H1 (cell line): Measurements from ENCODE around the gene ANK2. TPM values are rescaled to one million over a fixed set of nuclear protein-coding genes. Genes with fewer than 3 reads are reported as not detected.

ENCODE experiments used
- CTCF ChIA-PET: fragments of 300-600 bp; sonication (Branson Sonifier 250); formaldehyde crosslinking; loops from one replicate; lab custom pipeline; 2021; ENCODE audit not compliant: partially characterized antibody; lab: Charles Lee
- POLR2A ChIA-PET: fragments of 300-600 bp; sonication (Branson Sonifier 250); formaldehyde crosslinking; loops from one replicate; lab custom pipeline; 2021; ENCODE audit warnings: inconsistent platforms; ENCODE audit not compliant: partially characterized antibody; lab: Charles Lee
- DNase-seq, 2 experiments: peaks; one replicate each; pipeline versions ENCODE4 v3.0.0 to v3.0.0-alpha.2; 2010 to 2022; ENCODE audit warnings: low spot score in 2 of 2, low read depth in 1 of 2, mixed read lengths in 1 of 2
- FAIRE-seq: peaks from 2 replicates; lab custom pipeline; 2011; peaks lifted over from hg19 to GRCh38; lab: Jason Lieb, UNC
- H2AFZ ChIP-seq: 2 replicates; pipeline ENCODE4 v1.8.1; 2012; ENCODE audit warnings: low read length, inconsistent platforms
- H2AK5ac ChIP-seq: 2 replicates; pipeline ENCODE4 v1.6.1; 2013; ENCODE audit warnings: low read depth, low read length
- H2BK120ac ChIP-seq: replicated peaks from 2 replicates; pipeline ENCODE3; 2013; ENCODE audit warnings: low read depth, low read length, inconsistent platforms
- H2BK12ac ChIP-seq: 2 replicates; pipeline ENCODE4 v1.6.1; 2013; ENCODE audit warnings: low read depth, low read length
- H2BK15ac ChIP-seq: 2 replicates; pipeline ENCODE4 v1.6.1; 2013; ENCODE audit warnings: low read length
- H2BK20ac ChIP-seq: 2 replicates; pipeline ENCODE4 v1.6.1; 2013; ENCODE audit warnings: low read length
- H2BK5ac ChIP-seq: 2 replicates; pipeline ENCODE4 v1.6.1; 2013; ENCODE audit warnings: low read depth, low read length
- H3K14ac ChIP-seq: 2 replicates; pipeline ENCODE4 v1.6.1; 2013; ENCODE audit warnings: inconsistent platforms; ENCODE audit not compliant: insufficient read length
- H3K18ac ChIP-seq: 2 replicates; pipeline ENCODE4 v1.6.1; 2013; ENCODE audit warnings: low read length; ENCODE audit errors: extremely low read depth
- H3K23ac ChIP-seq: 2 replicates; pipeline ENCODE4 v1.6.1; 2013; ENCODE audit warnings: inconsistent platforms; ENCODE audit not compliant: insufficient read length
- H3K23me2 ChIP-seq: 2 replicates; pipeline ENCODE4 v1.6.1; 2013; ENCODE audit warnings: low read depth, low read length
- H3K27ac ChIP-seq: 2 replicates; pipeline ENCODE4 v1.6.1; 2011; ENCODE audit warnings: low read depth, low read length, inconsistent platforms
- H3K27me3 ChIP-seq, 4 experiments: replicated peaks in 1 of 4; 1 replicate in 1 of 4; 2 replicates in 3 of 4; pipeline versions ENCODE4 v1.6.1 to v1.8.1; 2011 to 2013; ENCODE audit warnings: low read length in 3 of 4, mild to moderate bottlenecking in 3 of 4, inconsistent platforms in 2 of 4, mixed read lengths in 2 of 4, moderate library complexity in 1 of 4; ENCODE audit not compliant: control insufficient read depth in 3 of 4, insufficient read depth in 3 of 4; ENCODE audit errors: extremely low read depth in 1 of 4
- H3K36me3 ChIP-seq, 4 experiments: 2 replicates each; pipeline versions ENCODE4 v1.6.1 to v1.8.1; 2011 to 2013; ENCODE audit warnings: mild to moderate bottlenecking in 4 of 4, low read length in 3 of 4, moderate library complexity in 2 of 4, control low read depth in 1 of 4, inconsistent platforms in 1 of 4; ENCODE audit not compliant: insufficient read depth in 4 of 4, control insufficient read depth in 2 of 4
- H3K4ac ChIP-seq: replicated peaks from 2 replicates; pipeline ENCODE3; 2013; ENCODE audit warnings: low read length, low read depth, mixed read lengths, inconsistent platforms; ENCODE audit not compliant: insufficient read length
- H3K4me1 ChIP-seq, 4 experiments: replicated peaks in 1 of 4; 1 replicate in 1 of 4; 2 replicates in 3 of 4; pipeline versions ENCODE4 v1.6.1 to v1.8.1; 2011 to 2013; ENCODE audit warnings: low read length in 3 of 4, inconsistent platforms in 2 of 4, mixed read lengths in 1 of 4; ENCODE audit not compliant: insufficient read depth in 4 of 4, control insufficient read depth in 3 of 4
- H3K4me2 ChIP-seq, 2 experiments: 2 replicates each; pipeline versions ENCODE4 v1.6.1 to v1.8.1; 2011 to 2013; ENCODE audit warnings: low read depth in 2 of 2, low read length in 2 of 2, control low read depth in 1 of 2, inconsistent platforms in 1 of 2, mild to moderate bottlenecking in 1 of 2; ENCODE audit not compliant: insufficient read depth in 1 of 2
- H3K4me3 ChIP-seq, 4 experiments: fragments of 200-600, 300-600 bp in 1 of 4; sonication (generic), shearing (Covaris generic), sonication (Bioruptor Twin) in 1 of 4; 2 replicates each; pipeline versions ENCODE4 v1.5.1 to v1.8.1; 2011 to 2016; ENCODE audit warnings: low read length in 4 of 4, low read depth in 3 of 4, control low read depth in 2 of 4, inconsistent platforms in 2 of 4, mild to moderate bottlenecking in 2 of 4, mixed read lengths in 1 of 4, moderate library complexity in 1 of 4; ENCODE audit not compliant: insufficient read depth in 2 of 4; ENCODE audit errors: extremely low read depth in 1 of 4
- H3K56ac ChIP-seq: replicated peaks from 2 replicates; pipeline ENCODE3; 2013; ENCODE audit warnings: low read depth, mild to moderate bottlenecking, mixed read lengths, low read length, inconsistent platforms; ENCODE audit not compliant: insufficient read length
- H3K79me1 ChIP-seq: 2 replicates; pipeline ENCODE4 v1.6.1; 2013; ENCODE audit warnings: low read depth, low read length, control low read depth
- H3K79me2 ChIP-seq, 2 experiments: 2 replicates each; pipeline versions ENCODE4 v1.6.1 to v1.8.1; 2012 to 2013; ENCODE audit warnings: low read length in 2 of 2, mild to moderate bottlenecking in 2 of 2, inconsistent platforms in 1 of 2; ENCODE audit not compliant: insufficient read depth in 2 of 2, control insufficient read depth in 1 of 2
- H3K9ac ChIP-seq, 4 experiments: replicated peaks in 1 of 4; 1 replicate in 1 of 4; 2 replicates in 3 of 4; pipeline versions ENCODE4 v1.6.1 to v1.8.1; 2011 to 2013; ENCODE audit warnings: low read depth in 3 of 4, low read length in 3 of 4, control low read depth in 2 of 4, mild to moderate bottlenecking in 2 of 4, moderate library complexity in 2 of 4, inconsistent platforms in 1 of 4; ENCODE audit errors: extremely low read depth in 1 of 4
- H3K9me3 ChIP-seq, 2 experiments: 2 replicates each; pipeline versions ENCODE4 v1.6.1 to v1.8.1; 2012 to 2013; ENCODE audit warnings: mild to moderate bottlenecking in 2 of 2, moderate library complexity in 2 of 2, control low read depth in 1 of 2, inconsistent platforms in 1 of 2, low read depth in 1 of 2, low read length in 1 of 2, mixed read lengths in 1 of 2; ENCODE audit not compliant: insufficient read depth in 2 of 2
- H4K20me1 ChIP-seq, 2 experiments: replicated peaks in 1 of 2; 2 replicates each; pipeline versions ENCODE3 to v1.8.1; 2011 to 2013; ENCODE audit warnings: inconsistent platforms in 2 of 2, low read length in 2 of 2, mild to moderate bottlenecking in 1 of 2; ENCODE audit not compliant: insufficient read depth in 2 of 2, control insufficient read depth in 1 of 2
- H4K5ac ChIP-seq: 2 replicates; pipeline ENCODE4 v1.6.1; 2013; ENCODE audit warnings: low read length, low read depth, mixed read lengths, inconsistent platforms; ENCODE audit not compliant: insufficient read length
- H4K8ac ChIP-seq: 2 replicates; pipeline ENCODE4 v1.8.0; 2013; ENCODE audit warnings: mild to moderate bottlenecking, moderate library complexity, low read length, inconsistent platforms; ENCODE audit not compliant: insufficient read depth; ENCODE audit errors: extremely low read depth
- H4K91ac ChIP-seq: replicated peaks from 2 replicates; pipeline ENCODE3; 2013; ENCODE audit warnings: low read length, mixed read lengths, inconsistent platforms; ENCODE audit not compliant: insufficient read length
- ASH2L ChIP-seq: fragments of 200-600, 300-600 bp; sonication (generic); IDR thresholded peaks from one replicate; pipeline ENCODE4 v1.7.1; 2017; ENCODE audit warnings: low read length
- POU5F1 ChIP-seq: IDR thresholded peaks from 2 replicates; pipeline ENCODE4 v1.6.1; 2011; ENCODE audit warnings: low read depth, mild to moderate bottlenecking, low read length, moderate library complexity
- WGBS, 2 experiments: shearing (Covaris generic) in 1 of 2; methylation state at CpG; one replicate each; pipeline versions ENCODE4 v1.1.6 to v1.1.7; 2013 to 2015; ENCODE audit warnings: low lambda C conversion rate in 2 of 2, mixed read lengths in 2 of 2, inconsistent platforms in 1 of 2, low coverage in 1 of 2, missing lambda C conversion rate in 1 of 2; ENCODE audit not compliant: insufficient replicate concordance in 2 of 2, insufficient coverage in 1 of 2, insufficient read length in 1 of 2; ENCODE audit errors: extremely low coverage in 1 of 2, missing lambda C conversion rate in 1 of 2; 5-methylcytosine and 5-hydroxymethylcytosine counted together
- polyA plus RNA-seq, 7 experiments: library from polyadenylated mRNA; depleted of rRNA in 3 of 7; stranded (reverse) in 5 of 7; unstranded in 2 of 7; fragments of >200 nt in 5 of 7; fragments of 200-250 nt in 2 of 7; gene quantifications; 1 replicate in 5 of 7; 2 replicates in 1 of 7; 4 replicates in 1 of 7; pipeline versions ENCODE4 v1.2.1 to v1.2.3, GENCODE V29; 2011 to 2013; ENCODE audit warnings: missing spikeins in 2 of 7, mixed read lengths in 2 of 7
- total RNA-seq: library from RNA; stranded (reverse); fragmentation: NEBNext Ultra II Directional; extraction: Animal tissue kit (Norgen Biotek cat#: 25700); gene quantifications from 2 replicates; pipeline ENCODE4 v1.2.1, GENCODE V29; 2021

The ANK2 gene
- total and polyA plus RNA-seq, 2 of the 8 experiments (the other 6 are each of a cell fraction or from before 2014, with no cell fraction given) = 14.2 to 35.1 TPM

GRCh38 chr4:113270520-113271319 is 221.3 kb downstream of the ANK2 start:
- H3K36me3 ChIP-seq = peaks cover 0 to 11% (median 0%) of the 10 kb centered on the region in 4 experiments; a peak in 2 of 8 replicates
- H4K8ac ChIP-seq = no peak overlapping the region
- H2BK12ac ChIP-seq = no peak overlapping the region; the same call in 1 of the 2 replicates
- H2BK15ac ChIP-seq = no peak overlapping the region
- no peak overlapping the region for H2AK5ac ChIP-seq
- peak overlapping the region; percentile 37 for H4K91ac ChIP-seq
- H3K27me3 ChIP-seq = no peaks in the 10 kb centered on the region
- H2AFZ ChIP-seq = no peak overlapping the region
- H3K79me1 ChIP-seq = no peaks in the 10 kb centered on the region
- no peaks in the 10 kb centered on the region for H3K79me2 ChIP-seq
- peak overlapping the region; percentile 24; the same call in 1 of the 2 replicates for H3K27ac ChIP-seq
- peaks cover 6 to 19% (median 15%) of the 10 kb centered on the region in 4 experiments; a peak in 5 of 7 replicates for H3K4me1 ChIP-seq
- H3K56ac ChIP-seq = no peak overlapping the region
- H3K4me3 ChIP-seq = peak overlapping the region in 1 of 4 experiments; percentile 23; a peak in 1 of 8 replicates
- H3K23me2 ChIP-seq = no peaks in the 10 kb centered on the region
- 0 out of 2 replicates have a peak overlapping the region, but pooled peaks have one; percentile 67 for H2BK20ac ChIP-seq
- no peak overlapping the region for H3K14ac ChIP-seq
- no peak overlapping the region for H3K4ac ChIP-seq
- peak overlapping the region; percentile 89 for H2BK120ac ChIP-seq
- no peak overlapping the region for H3K23ac ChIP-seq
- no peak for DNase-seq
- H4K5ac ChIP-seq = peak overlapping the region; percentile 27
- H3K4me2 ChIP-seq = peak overlapping the region; percentile 37 to 53; a peak in 3 of 4 replicates
- H3K9ac ChIP-seq = no peak overlapping the region
- CTCF ChIA-PET = interaction anchor here (0.6 to 3.9 kb wide), 6 partner anchors 22 to 285 kb away, joined by 3 to 15 read pairs (median 4); no protein-coding TSS in a partner anchor
- H3K9me3 ChIP-seq = no peaks in the 10 kb centered on the region
- H3K18ac ChIP-seq = peak overlapping the region; percentile 52; the same call in 1 of the 2 replicates
- 0 out of 2 replicates have a peak overlapping the region, but pooled peaks have one; percentile 66 for H2BK5ac ChIP-seq
- 28% methylated on average over 7 of the region's 7 CpGs; no CpG with 5 or more reads in 1 of the 2 experiments for WGBS, 2 experiments
- POLR2A ChIA-PET = no interaction called here
- FAIRE-seq = no peak
- no peaks in the 10 kb centered on the region for H4K20me1 ChIP-seq
- TF ChIP-seq ASH2L = peak; percentile 29
- TF ChIP-seq POU5F1 = no peak
